Neural progenitor cell (in vitro differentiated cells): Measurements from ENCODE around the gene LRP5. TPM values are rescaled to one million over a fixed set of nuclear protein-coding genes. Genes with fewer than 3 reads are reported as not detected.

Source experiments
- DNase-seq: peaks from one replicate; pipeline ENCODE4 v3.0.0-alpha.2; 2016; ENCODE audit warnings: low spot score
- H2AFZ ChIP-seq: fragments of 200-600 bp; sonication (generic); replicated peaks from 2 replicates; pipeline ENCODE4 v1.6.1; 2016; ENCODE audit warnings: antibody characterized with exemption
- H3F3A ChIP-seq: fragments of 200-600 bp; sonication (generic); 2 replicates; pipeline ENCODE4 v1.6.1; 2016; ENCODE audit warnings: antibody characterized with exemption, low read depth
- H3K27ac ChIP-seq: fragments of 200-600 bp; sonication (generic); 2 replicates; pipeline ENCODE4 v1.5.1; 2016; ENCODE audit warnings: mild to moderate bottlenecking
- H3K27me3 ChIP-seq: fragments of 200-600 bp; sonication (generic); 2 replicates; pipeline ENCODE4 v1.6.1; 2016; ENCODE audit warnings: mild to moderate bottlenecking, moderate library complexity
- H3K36me3 ChIP-seq: fragments of 200-600 bp; sonication (generic); 2 replicates; pipeline ENCODE4 v1.5.1; 2016
- H3K4me1 ChIP-seq: fragments of 200-600 bp; sonication (generic); 2 replicates; pipeline ENCODE4 v1.6.1; 2016; ENCODE audit warnings: mixed run types
- H3K4me2 ChIP-seq: fragments of 200-600 bp; sonication (generic); 2 replicates; pipeline ENCODE4 v1.6.1; 2016
- H3K4me3 ChIP-seq: fragments of 200-600 bp; sonication (generic); 2 replicates; pipeline ENCODE4 v1.5.1; 2016
- H3K79me2 ChIP-seq: fragments of 200-600 bp; sonication (generic); 2 replicates; pipeline ENCODE4 v1.6.1; 2016; ENCODE audit warnings: low read depth
- H3K9ac ChIP-seq: fragments of 200-600 bp; sonication (generic); 2 replicates; pipeline ENCODE4 v1.6.1; 2016
- H3K9me3 ChIP-seq: fragments of 200-600 bp; sonication (generic); 2 replicates; pipeline ENCODE4 v1.5.1; 2016; ENCODE audit warnings: low read depth
- H4K20me1 ChIP-seq: fragments of 200-600 bp; sonication (generic); 2 replicates; pipeline ENCODE4 v1.6.1; 2016; ENCODE audit warnings: low read depth
- H3K27ac Mint-ChIP-seq: 3 replicates; pipeline ENCODE4 v1.8.0; 2021; ENCODE audit warnings: mixed read lengths
- H3K27me3 Mint-ChIP-seq: 2 replicates; pipeline ENCODE4 v1.8.0; 2022; ENCODE audit warnings: low read depth, mild to moderate bottlenecking, inconsistent platforms, moderate library complexity, mixed read lengths; ENCODE audit not compliant: insufficient read depth
- H3K36me3 Mint-ChIP-seq: 3 replicates; pipeline ENCODE4 v1.8.0; 2021; ENCODE audit warnings: mixed read lengths
- H3K4me1 Mint-ChIP-seq: 3 replicates; pipeline ENCODE4 v1.8.0; 2021; ENCODE audit warnings: mixed read lengths
- H3K4me3 Mint-ChIP-seq: 3 replicates; pipeline ENCODE4 v1.8.0; 2021; ENCODE audit warnings: mild to moderate bottlenecking, moderate library complexity, mixed read lengths
- H3K9me3 Mint-ChIP-seq: 3 replicates; pipeline ENCODE4 v1.8.0; 2020; ENCODE audit warnings: mixed read lengths
- EZH2 ChIP-seq: fragments of 200-600 bp; sonication (generic); IDR thresholded peaks from 2 replicates; pipeline ENCODE4 v1.6.1; 2017; ENCODE audit warnings: antibody characterized with exemption, mild to moderate bottlenecking, moderate library complexity
- EZH2phosphoT487 ChIP-seq: fragments of 200-600 bp; sonication (generic); IDR thresholded peaks from 2 replicates; pipeline ENCODE4 v1.6.1; 2017; ENCODE audit warnings: antibody characterized with exemption
- total RNA-seq: library from RNA; depleted of rRNA; stranded (reverse); fragments of >200 nt; gene quantifications from 2 replicates; pipeline ENCODE4 v1.2.3, GENCODE V29; 2015; ENCODE audit warnings: low replicate concordance
- TF ChIP-seq, protein P1 (sequence below): fragments of 200-600 bp; sonication (generic); IDR thresholded peaks from 2 replicates; pipeline ENCODE4 v1.5.1; 2017; ENCODE audit warnings: antibody characterized with exemption, mild to moderate bottlenecking

Gene LRP5
- total RNA-seq, 1 donor from 2014 or later: 7.3 TPM

DNA sequence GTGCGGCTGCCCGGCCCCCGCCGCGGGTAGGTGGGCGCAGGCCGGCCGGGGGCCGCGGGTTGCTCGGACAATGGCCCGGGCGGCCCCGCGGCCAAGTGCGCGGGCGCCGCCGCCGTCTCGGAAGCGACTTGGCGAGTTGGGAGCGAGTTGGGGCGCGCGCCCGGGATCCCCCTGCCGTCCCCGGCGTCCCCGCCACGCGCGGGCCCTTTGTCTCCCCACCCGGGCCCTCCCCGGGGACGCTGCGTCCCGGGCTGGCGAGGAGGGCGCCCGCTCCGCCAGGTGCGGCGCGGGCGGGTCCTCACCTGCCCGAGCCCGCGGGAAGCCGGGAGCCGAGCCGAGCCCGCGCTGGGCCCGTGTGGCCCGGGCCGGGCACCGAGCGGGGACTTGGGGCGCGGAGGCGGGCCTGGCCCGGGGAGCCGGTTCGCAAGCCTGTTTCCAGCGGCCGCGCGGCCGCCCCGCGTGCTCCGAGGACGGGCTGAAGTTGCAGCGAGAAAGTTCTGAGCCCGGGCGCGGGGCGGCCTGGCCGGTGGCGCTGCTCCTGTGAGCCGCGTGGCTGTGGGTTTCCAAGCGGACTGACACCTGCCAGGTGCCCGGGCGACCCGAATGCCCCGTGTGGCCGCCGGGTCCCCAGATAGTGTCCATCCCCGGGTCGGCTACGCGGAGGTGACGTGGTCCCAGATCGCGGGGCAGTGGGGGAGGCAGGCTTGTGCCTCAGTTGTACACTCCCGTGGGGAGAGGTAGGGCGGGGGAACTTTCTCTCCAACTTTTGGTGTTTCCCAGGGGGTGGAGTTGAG lies 586 bp downstream of the LRP5 start:
- Histone ChIP-seq H3K9me3 (no peaks in the 10 kb centered on the region), H3K27me3 (peaks cover 24% of the 10 kb centered on the region), H3F3A (peaks cover 29% of the 10 kb centered on the region), H3K9ac (no peak overlapping the region), H3K4me2 (peak overlapping the region; percentile 100), H3K4me3 (peak overlapping the region; percentile 91), H3K36me3 (no peaks in the 10 kb centered on the region), H3K4me1 (peaks cover 14% of the 10 kb centered on the region), H4K20me1 (peaks cover 25% of the 10 kb centered on the region), H3K79me2 (peaks cover 49% of the 10 kb centered on the region), H3K27ac (no peak overlapping the region), H2AFZ (peak overlapping the region; percentile 11)
- peak; percentile 56 for DNase-seq
- Mint-ChIP-seq H3K27ac (peak overlapping the region; percentile 93), H3K9me3 (no peaks in the 10 kb centered on the region), H3K27me3 (peaks cover 11% of the 10 kb centered on the region), H3K4me1 (peaks cover 32% of the 10 kb centered on the region), H3K4me3 (peak overlapping the region; percentile 95), H3K36me3 (no peaks in the 10 kb centered on the region)
- TF ChIP-seq EZH2 (no peak), EZH2phosphoT487 (no peak)
- TF ChIP-seq, protein P1, sequence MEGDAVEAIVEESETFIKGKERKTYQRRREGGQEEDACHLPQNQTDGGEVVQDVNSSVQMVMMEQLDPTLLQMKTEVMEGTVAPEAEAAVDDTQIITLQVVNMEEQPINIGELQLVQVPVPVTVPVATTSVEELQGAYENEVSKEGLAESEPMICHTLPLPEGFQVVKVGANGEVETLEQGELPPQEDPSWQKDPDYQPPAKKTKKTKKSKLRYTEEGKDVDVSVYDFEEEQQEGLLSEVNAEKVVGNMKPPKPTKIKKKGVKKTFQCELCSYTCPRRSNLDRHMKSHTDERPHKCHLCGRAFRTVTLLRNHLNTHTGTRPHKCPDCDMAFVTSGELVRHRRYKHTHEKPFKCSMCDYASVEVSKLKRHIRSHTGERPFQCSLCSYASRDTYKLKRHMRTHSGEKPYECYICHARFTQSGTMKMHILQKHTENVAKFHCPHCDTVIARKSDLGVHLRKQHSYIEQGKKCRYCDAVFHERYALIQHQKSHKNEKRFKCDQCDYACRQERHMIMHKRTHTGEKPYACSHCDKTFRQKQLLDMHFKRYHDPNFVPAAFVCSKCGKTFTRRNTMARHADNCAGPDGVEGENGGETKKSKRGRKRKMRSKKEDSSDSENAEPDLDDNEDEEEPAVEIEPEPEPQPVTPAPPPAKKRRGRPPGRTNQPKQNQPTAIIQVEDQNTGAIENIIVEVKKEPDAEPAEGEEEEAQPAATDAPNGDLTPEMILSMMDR: no peak

DNA sequence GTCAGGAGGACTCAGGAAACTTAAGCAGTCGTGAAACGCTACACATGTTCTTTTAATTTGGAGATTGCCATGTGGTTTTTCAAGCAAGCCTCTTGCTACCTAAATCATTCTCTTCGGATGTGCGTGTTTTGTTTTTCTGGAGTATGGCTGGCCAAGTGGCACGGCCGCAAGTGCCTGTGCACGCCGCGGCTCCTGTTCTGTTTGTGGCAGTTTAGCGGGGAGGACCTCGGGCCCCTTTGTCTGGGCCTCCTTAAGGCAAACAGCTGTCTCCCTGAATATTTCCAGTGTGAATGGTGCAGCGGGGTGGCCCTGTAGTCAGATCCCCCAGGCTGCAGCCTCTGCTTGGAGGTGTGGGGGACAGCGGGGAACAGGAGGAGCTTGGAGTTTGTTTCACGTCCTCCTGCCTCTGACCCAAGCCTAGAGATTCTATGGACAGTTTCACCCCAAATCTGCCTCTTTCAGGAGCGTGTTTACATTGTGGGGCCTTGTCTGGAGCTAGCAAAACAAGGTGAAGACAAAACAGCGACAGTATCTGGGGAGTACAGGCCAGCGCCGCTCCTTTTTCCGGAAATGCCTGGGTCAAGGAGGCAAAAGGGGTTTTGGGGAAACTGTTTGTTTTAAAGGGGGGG lies 1.3 kb downstream of the LRP5 start:
- peak; percentile 64 for DNase-seq
- H3K4me1 ChIP-seq: peaks cover 14% of the 10 kb centered on the region
- peak overlapping the region; percentile 11 for H2AFZ ChIP-seq
- no peak overlapping the region for H3K9ac ChIP-seq
- H3K27me3 ChIP-seq: peaks cover 24% of the 10 kb centered on the region
- Mint-ChIP-seq H3K36me3 (no peaks in the 10 kb centered on the region), H3K4me1 (peaks cover 32% of the 10 kb centered on the region), H3K4me3 (peak overlapping the region; percentile 95), H3K27ac (peak overlapping the region; percentile 93), H3K27me3 (peaks cover 11% of the 10 kb centered on the region), H3K9me3 (no peaks in the 10 kb centered on the region)
- TF ChIP-seq EZH2: peak; percentile 21
- TF ChIP-seq, protein P1: no peak
- TF ChIP-seq EZH2phosphoT487: no peak
- peaks cover 56% of the 10 kb centered on the region for H3K79me2 ChIP-seq
- H3K4me3 ChIP-seq: peak overlapping the region; percentile 91
- H3K9me3 ChIP-seq: no peaks in the 10 kb centered on the region
- no peaks in the 10 kb centered on the region for H3K36me3 ChIP-seq
- H3F3A ChIP-seq: peaks cover 29% of the 10 kb centered on the region
- H4K20me1 ChIP-seq: peaks cover 25% of the 10 kb centered on the region
- H3K4me2 ChIP-seq: peak overlapping the region; percentile 100
- H3K27ac ChIP-seq: no peak overlapping the region

DNA sequence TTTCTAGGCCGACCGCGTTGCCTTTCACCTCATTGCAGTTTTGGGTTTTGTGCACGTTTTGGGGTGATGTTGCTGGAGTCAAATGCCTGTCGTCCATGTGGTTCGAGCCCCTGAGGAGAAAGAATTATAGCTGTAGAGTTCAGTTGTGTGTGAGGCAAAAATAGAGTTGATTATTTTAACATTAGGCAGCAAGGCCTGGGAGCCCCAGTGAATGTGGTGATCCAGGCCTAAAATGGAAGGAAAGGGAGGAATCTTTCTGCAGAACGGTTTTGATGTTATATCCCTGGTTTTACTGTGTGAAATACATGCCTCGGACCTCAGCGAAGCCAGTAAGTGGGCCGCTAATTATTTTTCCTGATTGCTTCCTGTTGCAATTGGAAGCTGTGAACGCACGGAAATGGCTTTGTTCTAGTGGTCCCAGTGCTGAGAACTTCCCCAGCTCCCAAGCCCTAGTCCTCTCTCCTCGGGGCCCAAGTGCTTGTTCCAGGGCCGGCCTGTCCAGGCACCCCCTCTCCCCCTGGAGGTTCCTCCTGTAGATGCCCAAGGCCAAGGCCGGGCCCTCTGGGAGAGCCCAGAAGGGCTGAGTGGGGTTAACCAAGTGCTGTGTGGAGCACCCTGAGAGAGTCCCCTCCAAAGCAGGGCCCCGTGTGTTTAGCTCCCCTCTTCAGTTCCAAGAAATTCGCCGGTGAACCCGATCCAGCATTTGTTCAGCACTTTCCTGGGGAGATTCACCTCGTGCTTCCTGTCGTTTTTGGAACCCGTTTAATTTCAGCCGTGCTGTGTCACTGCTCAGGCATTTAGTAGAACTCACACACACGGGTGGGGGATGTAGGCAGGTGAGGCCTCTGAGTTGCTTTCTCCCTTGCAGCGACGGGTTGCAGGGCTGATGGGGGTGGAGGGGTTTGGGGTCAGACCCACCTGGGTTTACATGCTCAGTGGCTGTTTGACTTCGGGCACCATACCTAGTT lies 2.1 kb downstream of the LRP5 start:
- Histone ChIP-seq H3K36me3 (no peaks in the 10 kb centered on the region), H3K79me2 (peaks cover 64% of the 10 kb centered on the region)
- peaks cover under 1% of the 10 kb centered on the region for H3K36me3 Mint-ChIP-seq

More for the DNA sequence above, 2.1 kb downstream of the LRP5 start:
- Mint-ChIP-seq H3K9me3 (no peaks in the 10 kb centered on the region), H3K4me1 (peaks cover 32% of the 10 kb centered on the region), H3K27ac (peak overlapping the region; percentile 93), H3K4me3 (peak overlapping the region; percentile 95), H3K27me3 (peaks cover 11% of the 10 kb centered on the region)
- DNase-seq: no peak
- H3K9ac ChIP-seq: no peak overlapping the region
- no peak overlapping the region for H2AFZ ChIP-seq
- H3K4me1 ChIP-seq: peaks cover 14% of the 10 kb centered on the region
- H3K9me3 ChIP-seq: no peaks in the 10 kb centered on the region
- no peak for TF ChIP-seq EZH2
- TF ChIP-seq EZH2phosphoT487: no peak
- TF ChIP-seq, protein P1: no peak
- H3K27me3 ChIP-seq: peaks cover 24% of the 10 kb centered on the region
- peak overlapping the region; percentile 100 for H3K4me2 ChIP-seq
- H3F3A ChIP-seq: peaks cover 29% of the 10 kb centered on the region
- no peak overlapping the region for H3K27ac ChIP-seq
- peaks cover 25% of the 10 kb centered on the region for H4K20me1 ChIP-seq
- H3K4me3 ChIP-seq: peak overlapping the region; percentile 91
